ENCODE measurements around the gene ORC3.
A peak's percentile ranks its signal among the peaks of the same experiment; 100 is the strongest.
"Not testable (repeated sequence)": the region's sequence is repeated elsewhere in the genome, so short reads cannot be mapped to it uniquely, and the experiment has no call there.

ORC3 gene

DNA sequence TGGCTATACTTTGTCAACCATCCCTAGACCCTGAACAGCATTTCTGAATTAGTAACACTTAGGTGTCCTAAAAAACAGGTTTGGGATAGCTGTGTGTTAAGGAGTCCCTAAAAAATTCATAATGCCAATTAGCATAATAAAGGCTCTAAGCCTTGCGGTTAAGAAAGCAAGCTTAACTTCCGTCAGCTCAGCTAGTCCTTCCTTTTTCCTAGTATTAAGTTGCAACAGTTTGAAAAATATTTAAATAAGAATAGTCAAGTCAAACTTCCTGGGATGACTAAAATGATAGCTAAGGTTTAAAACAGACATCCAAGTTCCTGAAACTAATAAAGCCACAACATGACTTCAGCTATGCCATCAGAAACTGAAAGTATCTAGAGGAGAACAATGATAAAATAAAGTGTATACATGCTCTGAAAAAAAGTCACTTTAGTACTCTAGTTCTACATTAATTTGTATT, 108.6 kb downstream of the ORC3 start:
- TF ChIP-seq, protein P1, sequence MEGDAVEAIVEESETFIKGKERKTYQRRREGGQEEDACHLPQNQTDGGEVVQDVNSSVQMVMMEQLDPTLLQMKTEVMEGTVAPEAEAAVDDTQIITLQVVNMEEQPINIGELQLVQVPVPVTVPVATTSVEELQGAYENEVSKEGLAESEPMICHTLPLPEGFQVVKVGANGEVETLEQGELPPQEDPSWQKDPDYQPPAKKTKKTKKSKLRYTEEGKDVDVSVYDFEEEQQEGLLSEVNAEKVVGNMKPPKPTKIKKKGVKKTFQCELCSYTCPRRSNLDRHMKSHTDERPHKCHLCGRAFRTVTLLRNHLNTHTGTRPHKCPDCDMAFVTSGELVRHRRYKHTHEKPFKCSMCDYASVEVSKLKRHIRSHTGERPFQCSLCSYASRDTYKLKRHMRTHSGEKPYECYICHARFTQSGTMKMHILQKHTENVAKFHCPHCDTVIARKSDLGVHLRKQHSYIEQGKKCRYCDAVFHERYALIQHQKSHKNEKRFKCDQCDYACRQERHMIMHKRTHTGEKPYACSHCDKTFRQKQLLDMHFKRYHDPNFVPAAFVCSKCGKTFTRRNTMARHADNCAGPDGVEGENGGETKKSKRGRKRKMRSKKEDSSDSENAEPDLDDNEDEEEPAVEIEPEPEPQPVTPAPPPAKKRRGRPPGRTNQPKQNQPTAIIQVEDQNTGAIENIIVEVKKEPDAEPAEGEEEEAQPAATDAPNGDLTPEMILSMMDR (IDR thresholded peaks at IDR 0.05; ENCODE audit: control insufficient read depth, extremely low read depth, insufficient read depth): no peak
- no peak for DNase-seq (ENCODE audit: low read depth)
- peak overlapping the region; percentile 33 for H3K4me3 ChIP-seq (ENCODE audit: low read depth, low read length)

DNA sequence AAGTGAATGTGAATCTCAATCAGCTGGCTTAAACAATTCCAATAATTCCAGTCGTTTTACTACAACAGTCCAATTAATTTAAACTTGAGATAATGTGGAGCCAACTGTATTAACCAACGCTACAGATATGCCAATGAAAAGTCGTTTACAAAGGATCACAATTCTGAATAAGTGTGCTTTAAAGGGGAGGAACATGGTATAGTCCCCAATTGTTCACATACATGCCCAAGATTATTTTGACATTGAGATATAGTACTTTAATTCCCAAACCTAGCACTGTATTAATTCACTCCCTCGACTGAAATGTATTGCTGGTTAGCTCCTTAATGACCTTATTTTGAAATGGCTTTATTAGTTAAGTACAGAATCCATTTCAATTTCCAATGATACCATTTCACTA, 109.6 kb downstream of the ORC3 start:
- DNase-seq (ENCODE audit: low read depth): no peak
- TF ChIP-seq, protein P1 (IDR thresholded peaks at IDR 0.05; ENCODE audit: control insufficient read depth, extremely low read depth, insufficient read depth): no peak
- H3K4me3 ChIP-seq (ENCODE audit: low read depth, low read length): peak overlapping the region; percentile 72; the same call in 1 of the 2 replicates

DNA sequence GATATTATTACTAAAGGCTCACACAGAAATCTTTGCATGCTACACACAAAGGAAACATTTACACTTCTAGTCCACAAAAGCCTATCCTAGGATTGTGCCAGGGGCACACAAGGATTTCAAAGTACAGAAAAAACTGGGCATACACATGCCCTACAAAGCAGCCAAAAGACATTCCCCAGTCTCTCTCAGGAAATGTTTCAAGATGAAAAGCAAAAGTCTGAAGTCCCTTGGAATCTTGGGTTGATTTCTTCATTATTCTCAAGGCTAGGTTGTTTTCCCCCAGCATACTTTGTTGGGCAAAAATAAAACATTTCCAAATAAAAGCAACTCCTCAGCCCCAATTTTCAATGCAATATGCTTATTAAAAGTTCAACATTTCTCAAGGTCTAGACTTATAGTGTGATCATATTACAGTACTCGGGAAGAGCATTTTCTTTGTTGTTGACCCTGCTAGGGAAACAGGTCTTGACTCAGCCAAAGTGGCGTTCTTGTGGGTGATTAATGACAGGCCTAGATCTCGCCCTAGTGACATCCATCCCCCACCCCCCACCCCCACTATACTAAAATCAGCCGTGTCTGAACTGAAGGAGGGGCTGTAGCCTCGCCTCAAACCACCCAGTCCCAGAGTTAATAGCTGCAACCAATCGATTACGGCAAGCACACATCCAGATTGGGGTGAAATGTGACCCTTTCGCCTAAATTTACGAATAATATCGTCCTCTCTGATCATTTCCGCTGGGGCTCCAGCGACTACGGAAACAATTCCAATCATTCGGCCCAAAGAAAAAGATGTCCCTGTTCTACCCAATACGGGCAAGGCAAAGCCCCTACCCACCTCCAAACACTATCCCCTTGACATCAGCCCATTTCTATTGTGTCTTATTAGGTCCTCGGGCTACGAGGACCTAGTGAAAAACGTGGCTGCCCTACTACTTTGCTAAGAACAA, 110.7 kb downstream of the ORC3 start:
- H3K4me3 ChIP-seq (ENCODE audit: low read depth, low read length): peak overlapping the region; percentile 72
- TF ChIP-seq, protein P1 (IDR thresholded peaks at IDR 0.05; ENCODE audit: control insufficient read depth, extremely low read depth, insufficient read depth): no peak
- DNase-seq (ENCODE audit: low read depth): no peak

DNA sequence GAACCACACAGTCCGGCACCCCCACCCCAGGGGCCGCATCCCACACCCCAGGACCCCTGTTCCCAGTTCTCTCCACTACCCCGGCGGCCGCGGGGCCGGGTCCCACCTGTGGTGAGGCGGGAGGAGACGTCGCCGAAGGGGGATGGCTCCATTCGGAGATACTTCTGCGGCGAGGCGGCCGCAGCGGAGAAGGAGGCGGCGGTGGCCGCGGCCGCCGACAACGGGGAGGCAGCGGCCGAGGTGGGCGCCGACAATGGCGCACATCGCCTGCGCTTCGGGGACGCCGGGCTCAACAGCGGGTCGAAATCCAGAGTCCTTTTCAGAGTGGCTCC, 111.4 kb downstream of the ORC3 start:
- TF ChIP-seq, protein P1 (IDR thresholded peaks at IDR 0.05; ENCODE audit: control insufficient read depth, extremely low read depth, insufficient read depth): no peak
- DNase-seq (ENCODE audit: low read depth): no peak
- peak overlapping the region; percentile 72 for H3K4me3 ChIP-seq (ENCODE audit: low read depth, low read length)

DNA sequence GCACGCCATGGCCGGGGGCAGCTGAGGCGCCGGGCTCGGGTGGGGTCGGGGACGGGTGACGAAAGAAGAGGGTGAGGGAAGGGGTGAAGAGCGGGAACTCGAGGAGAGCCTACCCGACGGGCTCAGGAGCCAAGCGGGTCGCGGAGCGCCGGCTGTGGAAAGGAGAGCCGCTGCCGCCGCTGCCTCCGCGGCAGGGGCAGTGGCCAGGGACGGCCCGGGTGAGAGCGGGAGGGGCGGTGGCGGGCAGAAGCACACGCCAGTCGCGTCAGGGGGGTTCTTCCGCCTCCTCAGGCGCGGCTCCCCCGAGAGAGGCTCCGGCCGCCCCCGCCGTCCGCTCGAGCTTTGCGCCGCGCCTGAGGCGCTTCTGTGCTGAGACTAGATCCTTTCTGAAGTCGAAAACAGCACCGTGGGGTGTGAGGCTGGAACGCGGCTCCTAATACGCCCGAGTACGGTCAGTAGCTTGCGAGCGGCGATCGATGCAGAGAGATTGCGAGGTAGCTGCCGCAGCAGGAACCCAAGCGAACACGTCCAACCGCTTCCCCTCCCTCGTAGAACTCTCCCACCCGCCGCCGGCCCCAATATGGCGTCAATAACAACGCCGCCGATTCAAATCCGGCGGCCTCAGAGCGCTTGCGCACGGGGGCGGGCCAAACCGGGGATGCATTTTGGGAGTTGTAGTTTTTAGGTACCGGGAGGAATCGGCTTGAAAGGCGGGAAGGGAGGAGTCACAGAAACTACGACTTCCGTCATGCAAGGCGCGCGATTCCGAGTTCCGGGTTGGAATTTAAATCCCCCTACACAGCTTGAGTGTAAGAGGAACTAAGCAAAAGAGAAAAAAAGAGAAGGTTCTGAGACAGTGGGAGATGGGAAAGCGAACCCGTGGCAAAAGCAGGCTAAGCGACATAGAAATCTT, 112.0 kb downstream of the ORC3 start, which contains the start of gene AKIRIN2:
Gene AKIRIN2, minus strand, starts transcription at position 558 of the 913 bp plus-strand sequence. Its CDS starts 549 bp downstream, at position 9.
- DNase-seq (ENCODE audit: low read depth): peak; percentile 79
- H3K4me3 ChIP-seq (ENCODE audit: low read depth, low read length): peak within 1 kb of the TSS; percentile 72
- TF ChIP-seq, protein P1 (IDR thresholded peaks at IDR 0.05; ENCODE audit: control insufficient read depth, extremely low read depth, insufficient read depth): no peak

DNA sequence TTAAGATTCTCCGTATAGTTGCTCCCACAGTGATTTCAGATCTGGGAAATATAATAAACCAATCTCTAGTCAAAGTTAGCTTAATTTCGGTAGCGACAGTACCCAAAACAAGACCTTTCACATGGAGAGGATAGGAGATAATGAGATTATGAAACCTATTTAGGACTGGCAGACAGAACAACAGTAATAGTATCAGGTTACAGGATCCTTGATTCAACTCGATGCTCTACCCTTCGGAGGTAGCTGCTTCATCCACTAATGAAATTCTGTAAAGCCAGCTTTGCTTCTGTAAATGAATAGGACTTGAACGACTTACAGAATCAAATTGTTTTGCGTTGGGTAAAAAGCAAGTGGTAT, 112.6 kb downstream of the ORC3 start:
- DNase-seq (ENCODE audit: low read depth): no peak
- TF ChIP-seq, protein P1 (IDR thresholded peaks at IDR 0.05; ENCODE audit: control insufficient read depth, extremely low read depth, insufficient read depth): no peak
- H3K4me3 ChIP-seq (ENCODE audit: low read depth, low read length): peak overlapping the region; percentile 72

DNA sequence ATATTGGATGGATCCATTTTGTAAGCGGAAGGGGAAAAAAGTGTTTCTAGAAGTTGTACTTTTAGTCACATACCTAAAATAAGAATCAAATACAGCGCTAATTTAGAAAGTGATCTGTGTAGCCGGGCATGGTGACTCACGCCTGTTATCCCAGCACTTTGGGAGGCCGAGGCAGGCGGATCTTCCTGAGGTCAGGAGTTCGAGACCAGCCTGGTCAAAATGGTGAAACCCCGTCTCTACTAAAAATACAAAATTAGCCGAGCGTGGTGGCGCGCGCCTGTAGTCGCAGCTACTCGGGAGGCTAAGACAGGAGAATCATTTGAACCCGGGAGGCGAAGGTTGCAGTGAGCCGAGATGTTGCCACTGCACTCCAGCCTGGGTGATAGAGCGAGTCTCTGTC, 113.1 kb downstream of the ORC3 start:
- DNase-seq (ENCODE audit: low read depth): not testable (repeated sequence)
- peak overlapping the region; percentile 72 for H3K4me3 ChIP-seq (ENCODE audit: low read depth, low read length)

All from LNCaP clone FGC (cell line).